Fibroblast of gingiva (primary cell): ENCODE results near the gene NFKBIL1.
"Not testable (repeated sequence)": the region's sequence is repeated elsewhere in the genome, so short reads cannot be mapped to it uniquely, and the experiment has no call there.

Experiments used
- DNase-seq: peaks from one replicate; pipeline ENCODE4 v3.0.0-alpha.2; 2011; ENCODE audit warnings: low read depth

The NFKBIL1 gene

DNA sequence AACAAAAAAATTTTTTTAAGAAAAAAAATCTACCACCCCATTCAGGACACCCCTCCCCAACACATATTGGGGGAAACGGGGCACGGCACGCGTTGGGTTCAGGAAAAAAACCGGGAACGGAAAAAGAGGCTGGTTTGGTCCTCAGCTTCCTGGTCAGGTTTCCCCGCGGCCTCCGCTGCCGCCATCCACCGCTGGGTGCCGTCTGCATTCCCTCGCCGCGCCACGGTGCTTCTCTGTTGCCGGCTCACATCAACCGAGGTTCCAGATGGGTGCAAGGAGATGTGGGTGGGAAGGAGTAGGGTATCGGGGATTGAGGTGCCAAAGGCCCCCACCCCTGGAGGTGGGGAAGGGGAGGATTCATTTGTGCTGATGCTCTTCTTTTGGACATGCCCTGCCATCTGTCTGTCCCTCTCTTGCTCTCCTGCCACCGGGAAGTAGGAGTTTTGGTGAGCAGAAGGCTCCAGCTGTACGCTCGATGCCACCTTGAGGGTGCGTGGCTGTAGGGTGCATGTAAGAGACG lies 12.8 kb upstream of the NFKBIL1 start:
- no peak for DNase-seq

DNA sequence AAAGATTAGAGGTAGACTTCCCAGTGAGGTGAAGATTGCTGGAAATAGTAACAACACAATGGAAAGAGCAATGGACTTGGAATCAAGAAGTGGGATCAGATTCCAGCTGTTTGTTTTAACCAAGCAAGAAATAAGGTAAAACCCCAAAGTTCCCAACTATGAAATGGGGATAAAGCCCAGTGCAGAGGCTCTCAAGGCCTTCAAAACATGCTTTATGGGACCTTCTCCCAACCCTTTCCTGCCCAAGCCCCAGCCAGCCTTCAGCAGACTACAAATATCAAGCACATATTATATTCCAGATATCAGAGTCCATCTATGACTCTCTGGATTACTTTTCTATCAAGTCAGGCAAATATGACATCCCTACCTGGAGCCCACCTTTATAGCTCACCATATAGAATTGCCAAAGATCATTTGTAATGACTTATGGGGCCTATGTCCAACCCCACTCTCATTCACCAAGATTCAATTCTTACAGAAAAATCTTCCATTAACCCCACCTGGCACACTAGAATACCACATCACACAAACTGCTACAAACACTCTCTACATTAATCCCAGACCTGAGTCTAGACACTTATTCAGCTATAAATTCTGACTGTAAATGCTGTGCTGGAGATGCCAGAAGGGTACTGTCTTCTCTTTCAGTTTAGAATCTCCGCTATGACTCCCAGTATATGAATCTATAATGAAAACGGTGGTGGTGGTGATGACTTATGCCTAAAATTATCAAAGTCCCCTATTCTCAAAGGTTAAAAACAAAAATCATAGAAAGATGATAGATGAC lies 11.7 kb upstream of the NFKBIL1 start:
- DNase-seq, result no peak

DNA sequence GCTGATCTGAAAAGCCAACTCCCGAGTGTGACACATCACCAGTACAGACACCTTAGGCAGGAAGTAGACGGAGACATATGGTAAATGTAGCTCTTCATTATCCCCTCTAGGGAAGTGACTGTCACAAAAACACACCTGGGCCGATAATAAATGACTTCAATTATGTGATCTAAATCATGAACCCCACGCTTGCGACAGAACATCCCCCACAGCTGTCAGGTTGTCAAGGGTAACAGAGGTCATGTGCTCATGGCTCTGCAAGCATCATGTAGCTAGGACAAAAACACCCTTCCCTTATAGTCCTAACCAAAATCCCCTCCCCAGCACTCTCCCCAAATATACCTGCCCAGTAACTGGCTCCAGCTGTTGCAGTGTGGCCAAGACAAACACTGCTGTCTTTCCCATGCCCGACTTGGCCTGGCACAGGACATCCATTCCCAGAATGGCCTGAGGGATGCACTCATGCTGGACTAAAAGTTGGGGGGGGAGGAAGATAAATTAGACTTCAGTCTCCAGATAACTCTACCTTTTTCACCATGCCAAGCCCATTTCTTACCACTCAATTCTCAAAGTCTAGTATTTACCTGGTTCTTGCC lies 8.5 kb upstream of the NFKBIL1 start:
- no peak for DNase-seq

GRCh38 chr6:31540640-31541039 lies 6.8 kb upstream of the NFKBIL1 start:
- no peak for DNase-seq

DNA sequence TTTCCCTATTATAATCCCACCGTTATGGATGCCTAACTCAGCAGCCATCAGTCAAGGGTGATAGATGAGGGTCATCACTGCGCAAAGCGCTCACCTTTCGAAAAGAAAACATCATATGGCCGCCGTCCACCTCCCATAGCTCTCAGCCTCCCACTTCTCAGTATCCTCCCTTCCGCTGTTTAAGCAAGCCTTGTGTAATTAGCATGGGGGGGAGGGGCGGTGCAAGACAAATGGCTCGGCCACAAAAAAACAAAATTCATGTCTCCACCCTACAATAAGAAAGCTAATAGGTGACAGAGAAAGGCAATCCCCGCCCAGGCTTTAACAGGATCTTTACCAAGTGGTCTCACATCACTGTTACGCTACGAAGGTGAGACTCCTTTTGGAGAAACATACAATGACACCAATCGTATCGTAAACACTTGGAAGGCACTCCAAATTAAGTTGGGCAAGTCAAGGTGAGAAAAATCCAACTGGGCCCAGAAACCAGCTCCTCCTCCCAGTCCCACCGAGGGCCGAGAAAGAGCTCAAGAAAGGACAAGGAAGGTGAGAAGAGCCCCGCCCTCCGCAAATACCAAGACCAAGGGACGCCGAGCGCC lies 6.2 kb upstream of the NFKBIL1 start:
- peak; percentile 58 for DNase-seq

GRCh38 chr6:31541658-31542521 lies 5.5 kb upstream of the NFKBIL1 start, which contains the start of gene DDX39B:
Gene DDX39B, minus strand, starts transcription at chr6:31542003. Its CDS starts 1,471 bp downstream, at chr6:31540532.
- DNase-seq, result peak; percentile 97

DNA sequence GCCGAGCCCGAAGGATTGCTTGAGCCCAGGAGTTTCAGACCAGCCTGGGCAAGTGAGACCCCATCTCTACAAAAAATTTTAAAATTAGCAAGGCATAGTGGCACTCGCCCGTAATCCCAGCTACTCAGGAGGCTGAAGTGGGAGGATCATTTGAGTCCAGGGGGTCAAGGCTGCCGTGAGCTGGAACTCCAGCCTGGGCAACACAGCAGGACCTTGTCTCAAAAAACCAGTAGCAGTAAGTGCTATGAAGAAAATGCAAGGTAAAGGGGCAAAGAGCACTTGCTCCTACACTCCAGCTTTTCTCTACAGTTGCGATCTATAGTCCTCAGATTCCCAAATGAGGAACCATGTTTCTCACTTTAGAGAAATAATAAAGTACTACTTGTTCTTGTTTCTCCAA lies 3.8 kb upstream of the NFKBIL1 start:
- DNase-seq, result no peak

GRCh38 chr6:31544676-31545075 lies 2.7 kb upstream of the NFKBIL1 start:
- no peak for DNase-seq

GRCh38 chr6:31545291-31545690 lies 2.1 kb upstream of the NFKBIL1 start:
- no peak for DNase-seq

GRCh38 chr6:31546339-31546957 lies 960 bp upstream of the NFKBIL1 start, which contains the start of gene ATP6V1G2:
Gene ATP6V1G2, minus strand, starts transcription at chr6:31546608. Its CDS starts 49 bp downstream, at chr6:31546559.
- DNase-seq, result peak; percentile 88

DNA sequence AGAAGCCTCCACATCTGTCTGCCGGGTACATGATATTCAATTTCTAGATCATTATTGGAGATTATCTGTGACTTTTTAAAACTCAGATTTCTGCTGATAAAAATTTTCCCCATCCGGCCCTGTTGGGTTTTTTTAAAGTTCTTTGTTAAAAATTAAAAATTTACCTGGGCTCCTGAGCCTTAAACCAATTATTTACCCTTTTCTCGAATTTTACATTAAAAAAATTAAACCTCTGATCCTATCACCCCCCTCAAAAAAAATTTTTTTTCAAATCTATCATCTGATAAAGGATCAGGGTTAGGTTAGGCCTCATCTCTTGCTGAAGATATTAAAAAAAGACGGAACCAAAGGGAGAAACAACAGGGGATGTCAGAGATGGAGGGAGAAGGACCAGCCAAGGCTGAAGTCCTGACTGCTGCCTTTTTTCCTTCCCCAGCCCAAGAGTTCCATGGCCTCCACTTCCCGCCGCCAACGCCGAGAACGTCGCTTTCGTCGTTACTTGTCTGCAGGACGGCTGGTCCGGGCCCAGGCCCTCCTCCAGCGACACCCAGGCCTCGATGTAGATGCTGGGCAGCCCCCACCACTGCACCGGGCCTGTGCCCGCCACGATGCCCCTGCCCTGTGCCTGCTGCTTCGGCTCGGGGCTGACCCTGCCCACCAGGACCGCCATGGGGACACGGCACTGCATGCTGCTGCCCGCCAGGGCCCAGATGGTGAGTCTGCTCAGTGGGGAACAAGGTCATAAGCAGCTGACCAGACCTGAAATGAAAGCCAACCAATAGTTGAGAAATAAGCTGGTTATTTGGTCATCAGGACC lies 527 bp downstream of the NFKBIL1 start:
- no peak for DNase-seq

GRCh38 chr6:31548544-31548873 lies 1.1 kb downstream of the NFKBIL1 start:
- DNase-seq, result no peak

GRCh38 chr6:31551371-31551770 lies 4.0 kb downstream of the NFKBIL1 start:
- not testable (repeated sequence) for DNase-seq

- no peak for DNase-seq
These were observed 8.9 kb downstream of the NFKBIL1 start for GRCh38 chr6:31556307-31556706.

- DNase-seq, result no peak
These were observed 10.3 kb downstream of the NFKBIL1 start for GRCh38 chr6:31557443-31558317.

DNA sequence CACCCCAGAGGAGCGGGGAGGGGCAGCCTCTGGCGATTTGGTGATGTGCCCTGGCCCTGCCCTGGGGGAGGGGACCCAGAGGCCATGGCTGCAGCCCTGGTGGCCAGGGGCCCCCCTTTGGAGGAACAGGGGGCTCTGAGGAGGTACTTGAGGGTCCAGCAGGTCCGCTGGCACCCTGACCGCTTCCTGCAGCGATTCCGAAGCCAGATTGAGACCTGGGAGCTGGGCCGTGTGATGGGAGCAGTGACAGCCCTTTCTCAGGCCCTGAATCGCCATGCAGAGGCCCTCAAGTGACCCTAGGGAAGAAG lies 10.9 kb downstream of the NFKBIL1 start:
- no peak for DNase-seq

DNA sequence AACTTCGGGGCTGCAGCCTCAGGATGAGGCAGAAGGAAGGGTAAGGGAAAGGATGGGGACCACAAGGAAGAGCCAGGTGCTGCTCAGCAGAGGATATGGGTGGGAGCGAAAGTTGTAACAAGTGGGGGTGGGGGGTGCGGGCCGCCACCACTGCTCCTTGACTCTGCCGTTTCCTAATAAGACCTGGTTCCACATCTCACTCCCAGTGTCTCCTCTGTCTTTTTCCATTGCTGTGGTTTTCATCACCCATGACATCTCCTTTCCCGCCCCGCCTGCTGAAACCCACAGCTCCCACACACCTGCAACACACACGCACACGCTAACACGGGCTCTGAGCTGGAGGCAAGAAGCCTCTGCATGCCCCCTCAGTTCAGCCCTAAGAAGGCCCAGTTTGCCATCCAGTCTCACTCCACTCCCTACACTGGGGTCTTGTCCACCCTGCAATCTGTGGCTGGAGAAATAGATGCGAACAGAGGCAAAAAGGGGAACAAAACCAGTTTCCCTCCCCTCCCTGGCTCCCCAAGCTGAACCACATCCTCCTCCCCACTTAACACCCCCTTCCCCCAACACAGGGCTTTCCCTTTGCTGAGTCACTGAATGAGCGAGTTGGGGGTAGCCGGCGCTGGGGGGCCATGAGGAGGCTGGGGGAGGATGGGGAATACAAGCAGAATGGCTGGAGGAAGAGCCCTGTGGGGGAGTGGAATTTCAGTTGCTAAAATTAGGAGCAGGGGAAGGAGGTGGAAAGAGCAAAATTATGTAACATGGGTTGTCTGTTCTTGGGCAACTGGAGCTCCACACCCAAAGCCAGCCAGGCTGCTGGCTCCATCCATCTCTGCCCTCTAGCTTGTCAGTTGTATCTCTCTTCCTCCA lies 11.5 kb downstream of the NFKBIL1 start:
- DNase-seq, result no peak

DNA sequence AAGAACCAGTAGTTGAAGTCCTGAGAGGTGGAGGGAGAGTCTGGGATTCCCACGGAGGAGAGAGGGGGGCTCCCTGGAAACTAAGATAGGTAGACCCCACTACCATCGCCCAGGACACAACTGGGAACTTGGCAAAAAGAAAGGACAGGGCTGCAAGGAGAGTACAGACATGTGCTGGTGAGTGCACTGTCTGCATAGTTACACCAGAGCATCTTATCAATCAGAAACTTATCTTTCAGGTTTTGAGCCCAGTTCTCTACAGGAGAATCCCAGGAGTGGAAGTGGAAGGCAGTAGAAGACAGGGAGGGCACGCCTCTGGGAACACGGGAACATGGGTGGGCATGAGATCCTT lies 12.2 kb downstream of the NFKBIL1 start:
- DNase-seq, result no peak
